Activated CD8-positive, alpha-beta memory T cell treated with anti-CD3 and anti-CD28 coated beads for 36 hours (primary cell): ENCODE data around the gene ZNF519. TPM values are rescaled to one million over a fixed set of nuclear protein-coding genes. Genes with fewer than 3 reads are reported as not detected.

Source experiments
- CTCF ChIA-PET: fragments of 350-600 bp; sonication (Branson Sonifier 250); formaldehyde crosslinking; loops from one replicate; lab custom pipeline; 2021; ENCODE audit warnings: antibody characterized with exemption; lab: Charles Lee
- POLR2A ChIA-PET: fragments of 350-600 bp; sonication (Branson Sonifier 250); formaldehyde crosslinking; loops from one replicate; lab custom pipeline; 2021; ENCODE audit warnings: antibody characterized with exemption; lab: Charles Lee
- total RNA-seq, 2 experiments: library from RNA; stranded (reverse); gene quantifications; one replicate each; pipeline ENCODE4 v1.2.3, GENCODE V29; 2021

ZNF519 gene
- total RNA-seq, 2 experiments from 2014 or later: 13.6 to 15.8 TPM

- CTCF ChIA-PET: no interaction called here
- POLR2A ChIA-PET: no interaction called here
Observed at GRCh38 chr18:14104906-14105748, 27.1 kb downstream of the ZNF519 start.

- POLR2A ChIA-PET: no interaction called here
- CTCF ChIA-PET: no interaction called here
Observed at GRCh38 chr18:14104201-14104600, 28.0 kb downstream of the ZNF519 start.

GRCh38 chr18:14100503-14101286 lies 31.5 kb downstream of the ZNF519 start:
- POLR2A ChIA-PET: no interaction called here
- CTCF ChIA-PET: interaction anchor here (1.1 kb wide), 2 partner anchors 8 to 14 kb away, joined by 3 read pairs; no protein-coding TSS in a partner anchor

GRCh38 chr18:14098428-14098827 lies 33.8 kb downstream of the ZNF519 start:
- POLR2A ChIA-PET: no interaction called here
- CTCF ChIA-PET: interaction anchor here (1.7 to 2.1 kb wide), 2 partner anchors 11 to 286 kb away, joined by 4 to 7 read pairs; no protein-coding TSS in a partner anchor

- ChIA-PET POLR2A (no interaction called here), CTCF (interaction anchor here (1.7 to 2.1 kb wide), 2 partner anchors 11 to 285 kb away, joined by 4 to 7 read pairs; no protein-coding TSS in a partner anchor)
Observed at GRCh38 chr18:14097761-14098160, 34.5 kb downstream of the ZNF519 start.

GRCh38 chr18:14093307-14093915 lies 38.8 kb downstream of the ZNF519 start:
- ChIA-PET CTCF (interaction anchor here (1.1 kb wide), 1 partner anchor 8 kb away, joined by 3 read pairs; no protein-coding TSS in a partner anchor), POLR2A (no interaction called here)

GRCh38 chr18:14092625-14093306 lies 39.5 kb downstream of the ZNF519 start:
- CTCF ChIA-PET: interaction anchor here (1.1 kb wide), 1 partner anchor 9 kb away, joined by 3 read pairs; no protein-coding TSS in a partner anchor
- POLR2A ChIA-PET: no interaction called here

- CTCF ChIA-PET: no interaction called here
- POLR2A ChIA-PET: no interaction called here
Observed at GRCh38 chr18:14089781-14090180, 42.5 kb downstream of the ZNF519 start.

- CTCF ChIA-PET: no interaction called here
- POLR2A ChIA-PET: no interaction called here
Observed at GRCh38 chr18:14089191-14089590, 43.0 kb downstream of the ZNF519 start.

- ChIA-PET POLR2A (interaction anchor here (0.6 kb wide), 1 partner anchor 289 kb away, joined by 3 read pairs; no protein-coding TSS in a partner anchor), CTCF (interaction anchor here (0.8 to 2.0 kb wide), 8 partner anchors 9 to 273 kb away, joined by 3 to 8 read pairs (median 4); partner anchors contain the start of gene MC5R)
Observed at GRCh38 chr18:14086458-14087231, 45.6 kb downstream of the ZNF519 start.

- CTCF ChIA-PET: interaction anchor here (1.0 to 2.0 kb wide), 6 partner anchors 13 to 273 kb away, joined by 3 to 8 read pairs (median 4); partner anchors contain the start of gene MC5R
- POLR2A ChIA-PET: interaction anchor here (0.6 kb wide), 1 partner anchor 288 kb away, joined by 3 read pairs; no protein-coding TSS in a partner anchor
Observed at GRCh38 chr18:14085770-14086457, 46.3 kb downstream of the ZNF519 start.

GRCh38 chr18:14075196-14075595 lies 57.0 kb downstream of the ZNF519 start:
- CTCF ChIA-PET: no interaction called here
- POLR2A ChIA-PET: no interaction called here

- POLR2A ChIA-PET: no interaction called here
- CTCF ChIA-PET: no interaction called here
Observed at GRCh38 chr18:14074187-14074586, 58.0 kb downstream of the ZNF519 start.

- ChIA-PET POLR2A (no interaction called here), CTCF (no interaction called here)
Observed at GRCh38 chr18:14053661-14054060, 78.6 kb downstream of the ZNF519 start.
